ENCODE results near the gene RNF14.
A peak's percentile ranks its signal among the peaks of the same experiment; 100 is the strongest.

Gene RNF14

DNA sequence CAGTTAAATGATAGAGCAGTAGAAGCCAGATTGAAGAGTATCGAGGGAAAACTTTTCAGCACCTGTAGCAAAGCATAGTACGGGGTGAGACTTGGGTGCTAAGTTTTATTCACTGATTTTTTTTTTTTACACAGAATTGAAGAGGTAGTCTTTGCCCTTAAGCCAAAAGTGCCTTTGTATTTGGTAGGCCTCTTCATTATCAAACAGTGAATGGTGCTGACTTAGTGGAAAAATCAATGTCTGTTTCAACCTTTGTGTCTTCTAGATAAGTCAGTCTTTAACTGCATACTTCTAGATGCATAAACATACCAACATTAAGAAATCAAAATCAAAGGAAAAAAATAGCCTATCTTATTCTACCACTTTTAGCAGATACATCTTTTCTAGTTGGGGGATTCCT is 13.7 kb downstream of the RNF14 start:
- H3K27ac ChIP-seq, result no peak overlapping the region
- TF ChIP-seq ZFX (IDR thresholded peaks at IDR 0.05; ENCODE audit: borderline replicate concordance), result no peak
- TF ChIP-seq, protein P1, sequence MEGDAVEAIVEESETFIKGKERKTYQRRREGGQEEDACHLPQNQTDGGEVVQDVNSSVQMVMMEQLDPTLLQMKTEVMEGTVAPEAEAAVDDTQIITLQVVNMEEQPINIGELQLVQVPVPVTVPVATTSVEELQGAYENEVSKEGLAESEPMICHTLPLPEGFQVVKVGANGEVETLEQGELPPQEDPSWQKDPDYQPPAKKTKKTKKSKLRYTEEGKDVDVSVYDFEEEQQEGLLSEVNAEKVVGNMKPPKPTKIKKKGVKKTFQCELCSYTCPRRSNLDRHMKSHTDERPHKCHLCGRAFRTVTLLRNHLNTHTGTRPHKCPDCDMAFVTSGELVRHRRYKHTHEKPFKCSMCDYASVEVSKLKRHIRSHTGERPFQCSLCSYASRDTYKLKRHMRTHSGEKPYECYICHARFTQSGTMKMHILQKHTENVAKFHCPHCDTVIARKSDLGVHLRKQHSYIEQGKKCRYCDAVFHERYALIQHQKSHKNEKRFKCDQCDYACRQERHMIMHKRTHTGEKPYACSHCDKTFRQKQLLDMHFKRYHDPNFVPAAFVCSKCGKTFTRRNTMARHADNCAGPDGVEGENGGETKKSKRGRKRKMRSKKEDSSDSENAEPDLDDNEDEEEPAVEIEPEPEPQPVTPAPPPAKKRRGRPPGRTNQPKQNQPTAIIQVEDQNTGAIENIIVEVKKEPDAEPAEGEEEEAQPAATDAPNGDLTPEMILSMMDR (IDR thresholded peaks at IDR 0.05), result no peak

DNA sequence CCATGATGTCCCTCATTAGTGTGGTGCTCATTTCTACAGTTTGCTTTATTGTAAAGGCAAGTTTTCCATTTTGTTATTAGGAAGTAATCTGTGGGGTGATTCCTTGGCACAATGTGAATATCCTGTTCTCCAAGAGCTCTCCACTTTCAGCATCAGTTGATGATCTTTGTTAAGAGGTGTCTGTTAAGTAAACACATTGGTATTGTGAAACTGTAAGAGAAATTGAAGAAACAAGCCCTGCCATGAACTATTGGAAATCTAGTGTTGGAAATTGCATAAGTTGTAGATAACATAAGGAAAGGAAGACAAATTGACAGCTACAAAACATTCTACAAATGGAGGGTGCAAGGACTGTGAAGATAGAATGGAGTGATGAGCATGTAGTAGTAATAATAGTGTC is 17.2 kb downstream of the RNF14 start:
- H3K27ac ChIP-seq, result no peak overlapping the region
- no peak for TF ChIP-seq ZFX (IDR thresholded peaks at IDR 0.05; ENCODE audit: borderline replicate concordance)
- TF ChIP-seq, protein P1 (IDR thresholded peaks at IDR 0.05), result no peak

DNA sequence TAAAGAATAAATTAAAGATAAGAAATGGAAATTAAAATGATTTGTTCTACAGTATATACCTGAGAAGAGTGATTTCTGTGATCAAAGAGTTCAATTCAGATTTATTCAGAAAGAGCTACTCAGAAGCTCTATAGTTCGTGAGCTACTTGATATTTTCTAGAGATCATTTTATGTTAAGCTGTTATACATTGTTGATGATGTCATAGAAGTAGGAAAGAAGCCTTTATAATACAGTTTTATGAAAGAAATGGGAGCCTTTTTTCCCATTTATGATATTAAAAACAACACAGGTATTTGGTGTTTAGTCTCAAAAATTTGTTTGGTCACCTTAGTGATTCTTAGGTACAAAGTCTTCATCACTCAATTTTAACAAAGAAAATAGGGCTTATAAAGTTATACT is 20.8 kb downstream of the RNF14 start:
- TF ChIP-seq ZFX (IDR thresholded peaks at IDR 0.05; ENCODE audit: borderline replicate concordance), result no peak
- TF ChIP-seq, protein P1 (IDR thresholded peaks at IDR 0.05), result no peak
- H3K27ac ChIP-seq, result no peak overlapping the region

DNA sequence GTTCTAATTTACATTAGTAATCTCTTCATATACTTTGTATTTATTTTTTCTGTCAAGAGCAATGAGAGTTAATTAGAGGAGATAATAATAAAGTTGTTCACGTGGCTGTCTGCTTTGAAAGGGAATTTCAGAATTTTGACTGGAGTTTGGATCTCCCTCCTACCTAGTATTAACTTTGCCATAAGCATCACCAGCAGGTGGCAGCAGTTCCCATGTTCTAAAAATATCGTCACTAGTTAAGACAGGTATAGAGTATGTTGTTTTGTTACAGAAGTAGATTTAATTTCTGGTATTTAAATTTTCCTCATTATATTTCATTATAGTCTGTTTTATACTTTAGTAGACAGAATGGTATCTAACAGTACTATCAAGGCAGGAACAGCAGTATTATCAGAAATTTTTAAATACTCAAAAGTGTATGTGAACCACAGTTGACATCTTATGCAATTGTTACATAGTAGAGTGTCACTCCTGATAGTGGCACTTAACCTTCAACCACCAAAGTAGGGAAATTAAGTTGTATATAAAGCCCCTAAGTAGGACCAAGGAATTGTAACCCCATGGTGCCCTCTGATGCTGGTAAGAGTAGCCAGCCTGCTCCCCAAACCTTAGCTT is 23.6 kb downstream of the RNF14 start:
- no peak overlapping the region for H3K27ac ChIP-seq
- TF ChIP-seq, protein P1 (IDR thresholded peaks at IDR 0.05), result peak; percentile 89
- TF ChIP-seq ZFX (IDR thresholded peaks at IDR 0.05; ENCODE audit: borderline replicate concordance), result no peak

DNA sequence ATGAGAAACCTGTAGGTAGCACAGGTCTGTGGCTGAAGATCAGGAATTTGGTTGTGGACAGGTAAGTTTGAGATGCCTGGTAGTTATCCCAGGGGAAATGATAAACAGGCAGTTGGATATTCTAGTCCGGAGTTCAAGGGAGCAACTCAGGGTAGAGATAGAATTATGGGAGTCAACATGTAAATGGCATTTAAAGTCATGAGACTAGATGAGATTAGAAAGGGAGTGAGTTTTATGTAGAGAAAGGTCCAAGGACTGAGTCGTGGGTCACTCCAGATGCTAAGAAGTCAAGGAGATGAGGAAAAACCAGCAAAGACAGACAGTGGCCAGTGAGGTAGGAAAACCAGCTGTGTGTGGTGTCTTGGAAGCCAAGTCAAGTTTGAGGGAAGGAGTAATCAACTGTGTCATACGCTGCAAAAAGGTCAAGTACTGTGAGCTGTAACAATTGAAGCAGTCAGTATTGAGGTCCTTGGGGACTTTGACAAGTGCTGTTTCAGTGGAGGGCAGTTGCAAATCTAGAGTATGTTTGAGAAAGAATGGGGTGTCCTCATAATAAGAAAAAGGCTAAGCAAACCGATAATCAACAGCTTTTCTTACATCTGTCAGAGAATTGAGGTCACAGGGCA is 25.7 kb downstream of the RNF14 start:
- H3K27ac ChIP-seq, result no peak overlapping the region
- TF ChIP-seq ZFX (IDR thresholded peaks at IDR 0.05; ENCODE audit: borderline replicate concordance), result no peak
- TF ChIP-seq, protein P1 (IDR thresholded peaks at IDR 0.05), result no peak

DNA sequence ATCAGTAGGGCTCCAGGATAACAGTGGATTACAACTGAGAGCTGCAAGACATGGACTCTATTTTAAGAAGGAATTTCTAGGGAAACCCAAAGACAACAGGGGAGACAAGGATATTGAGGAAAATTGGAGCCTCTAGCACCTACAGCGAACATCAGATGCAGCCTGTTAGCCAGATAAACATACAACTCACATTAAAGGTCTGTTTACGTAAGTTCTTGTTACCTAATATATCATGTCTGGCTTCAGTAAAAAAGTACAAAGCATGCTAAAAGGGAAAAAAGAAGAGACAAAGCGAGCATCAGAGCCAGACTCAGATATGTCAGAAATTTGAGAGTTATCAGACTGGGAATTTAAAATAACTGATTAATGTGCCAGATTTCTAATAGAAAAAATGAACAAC is 26.8 kb downstream of the RNF14 start:
- no peak for TF ChIP-seq ZFX (IDR thresholded peaks at IDR 0.05; ENCODE audit: borderline replicate concordance)
- TF ChIP-seq, protein P1 (IDR thresholded peaks at IDR 0.05), result no peak
- H3K27ac ChIP-seq, result no peak overlapping the region

DNA sequence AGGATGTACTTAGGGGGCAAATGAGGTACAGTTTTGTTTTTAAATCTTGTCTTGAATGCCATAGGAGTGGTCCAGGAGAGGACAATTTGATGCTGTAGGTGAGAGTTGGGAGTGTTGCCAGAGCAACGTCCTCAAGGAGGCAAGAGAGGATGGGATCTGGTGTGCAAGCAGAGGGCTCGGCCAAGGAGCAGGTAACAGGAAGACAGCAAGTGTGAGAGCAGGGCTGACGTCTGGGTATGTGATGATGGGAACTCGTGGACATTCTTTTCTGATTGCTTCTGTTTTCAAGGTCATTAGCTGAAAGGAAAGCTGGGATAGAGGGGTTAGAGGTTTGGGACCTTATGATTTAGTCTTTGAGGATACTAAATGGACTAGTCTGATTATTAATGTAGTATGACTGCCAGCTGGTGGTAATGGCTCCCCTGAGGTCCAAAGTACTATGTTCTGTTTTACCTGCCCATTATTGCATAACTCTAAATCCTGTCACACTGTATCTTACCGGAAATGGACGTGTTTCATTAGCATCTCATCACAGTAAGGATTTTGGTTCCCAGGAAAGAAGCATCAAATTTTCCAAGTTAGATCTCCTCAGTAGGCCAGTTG is 28.6 kb downstream of the RNF14 start:
- TF ChIP-seq ZFX (IDR thresholded peaks at IDR 0.05; ENCODE audit: borderline replicate concordance), result no peak
- TF ChIP-seq, protein P1 (IDR thresholded peaks at IDR 0.05), result no peak

More for the DNA sequence above, 28.6 kb downstream of the RNF14 start:
- H3K27ac ChIP-seq, result no peak overlapping the region
